H9 (cell line): ENCODE data around the gene PHEX. TPM values are rescaled to one million over a fixed set of nuclear protein-coding genes. Genes with fewer than 3 reads are reported as not detected.

ENCODE experiments used
- DNase-seq: peaks from one replicate; pipeline ENCODE4 v3.0.0-alpha.2; 2017
- H2AFZ ChIP-seq: one replicate; pipeline ENCODE4 v1.6.1; 2013; ENCODE audit warnings: mild to moderate bottlenecking, low read length, control low read depth, moderate library complexity
- H2AK5ac ChIP-seq: 2 replicates; pipeline ENCODE4 v1.6.1; 2013; ENCODE audit warnings: low read length, control low read depth, mixed read lengths; ENCODE audit not compliant: insufficient read length
- H2BK120ac ChIP-seq: one replicate; pipeline ENCODE4 v1.6.1; 2013; ENCODE audit warnings: low read depth, mild to moderate bottlenecking, low read length, control low read depth, inconsistent platforms; ENCODE audit not compliant: poor library complexity, severe bottlenecking
- H2BK12ac ChIP-seq: 2 replicates; pipeline ENCODE4 v1.6.1; 2013; ENCODE audit warnings: low read length, control low read depth, mixed read lengths, low read depth; ENCODE audit not compliant: insufficient read length
- H2BK15ac ChIP-seq: 2 replicates; pipeline ENCODE4 v1.6.1; 2013; ENCODE audit warnings: low read depth, low read length, control low read depth
- H2BK20ac ChIP-seq: one replicate; pipeline ENCODE4 v1.6.1; 2013; ENCODE audit warnings: low read depth, mild to moderate bottlenecking, low read length, control low read depth, inconsistent platforms; ENCODE audit not compliant: poor library complexity, severe bottlenecking
- H2BK5ac ChIP-seq: 2 replicates; pipeline ENCODE4 v1.6.1; 2013; ENCODE audit warnings: low read length, control low read depth, mixed read lengths; ENCODE audit not compliant: insufficient read length
- H3K14ac ChIP-seq: 2 replicates; pipeline ENCODE4 v1.6.1; 2013; ENCODE audit warnings: low read length, control low read depth; ENCODE audit not compliant: insufficient read depth
- H3K18ac ChIP-seq: 2 replicates; pipeline ENCODE4 v1.6.1; 2013; ENCODE audit warnings: low read depth, mild to moderate bottlenecking, mixed read lengths, low read length, control low read depth; ENCODE audit not compliant: insufficient read length
- H3K23ac ChIP-seq: 2 replicates; pipeline ENCODE4 v1.6.1; 2013; ENCODE audit warnings: low read length, control low read depth, mixed read lengths, low read depth; ENCODE audit not compliant: insufficient read length
- H3K23me2 ChIP-seq: 2 replicates; pipeline ENCODE4 v1.6.1; 2013; ENCODE audit warnings: low read depth, mild to moderate bottlenecking, mixed read lengths, low read length, control low read depth; ENCODE audit not compliant: insufficient read length, poor library complexity, severe bottlenecking
- H3K27ac ChIP-seq: 2 replicates; pipeline ENCODE4 v1.5.1; 2013; ENCODE audit warnings: low read length, control low read depth, mixed read lengths, low read depth; ENCODE audit not compliant: insufficient read length
- H3K27me3 ChIP-seq: 2 replicates; pipeline ENCODE4 v1.6.1; 2013; ENCODE audit warnings: low read length, control low read depth, inconsistent platforms; ENCODE audit not compliant: insufficient read depth
- H3K4ac ChIP-seq: 2 replicates; pipeline ENCODE4 v1.6.1; 2013; ENCODE audit warnings: low read depth, mild to moderate bottlenecking, control low read depth, inconsistent platforms, low read length, moderate library complexity
- H3K4me1 ChIP-seq: 2 replicates; pipeline ENCODE4 v1.6.1; 2013; ENCODE audit warnings: low read length, control low read depth, inconsistent platforms; ENCODE audit not compliant: insufficient read depth
- H3K4me2 ChIP-seq: 2 replicates; pipeline ENCODE4 v1.6.1; 2013; ENCODE audit warnings: low read length, control low read depth, mixed read lengths; ENCODE audit not compliant: insufficient read length, insufficient read depth
- H3K56ac ChIP-seq: 2 replicates; pipeline ENCODE4 v1.6.1; 2013; ENCODE audit warnings: low read depth, mild to moderate bottlenecking, mixed read lengths, low read length, control low read depth; ENCODE audit not compliant: insufficient read length
- H3K79me1 ChIP-seq: 2 replicates; pipeline ENCODE4 v1.6.1; 2013; ENCODE audit warnings: low read depth, mild to moderate bottlenecking, moderate library complexity, low read length, control low read depth, inconsistent platforms; ENCODE audit not compliant: insufficient read depth, poor library complexity, severe bottlenecking
- H3K79me2 ChIP-seq: 2 replicates; pipeline ENCODE4 v1.6.1; 2013; ENCODE audit warnings: low read length, control low read depth, inconsistent platforms; ENCODE audit not compliant: insufficient read depth
- H3K9ac ChIP-seq: 2 replicates; pipeline ENCODE4 v1.6.1; 2013; ENCODE audit warnings: low read length, control low read depth, mixed read lengths; ENCODE audit not compliant: insufficient read length; ENCODE audit errors: extremely low read depth
- H3K9me3 ChIP-seq: one replicate; pipeline ENCODE4 v1.6.1; 2013; ENCODE audit warnings: low read depth, low read length, inconsistent platforms; ENCODE audit not compliant: control insufficient read depth
- H3T11ph ChIP-seq: one replicate; pipeline ENCODE4 v1.6.1; 2013; ENCODE audit warnings: mild to moderate bottlenecking, low read length, control low read depth, inconsistent platforms
- H4K20me1 ChIP-seq: one replicate; pipeline ENCODE4 v1.6.1; 2013; ENCODE audit not compliant: control insufficient read depth, insufficient read length, insufficient read depth
- H4K5ac ChIP-seq: 2 replicates; pipeline ENCODE4 v1.6.1; 2013; ENCODE audit warnings: low read depth, mild to moderate bottlenecking, mixed read lengths, low read length, control low read depth; ENCODE audit not compliant: insufficient read length
- H4K8ac ChIP-seq: replicated peaks from 2 replicates; pipeline ENCODE4 v1.6.1; 2013; ENCODE audit warnings: low read length, control low read depth, mixed read lengths, low read depth; ENCODE audit not compliant: insufficient read length
- H4K91ac ChIP-seq: 2 replicates; pipeline ENCODE4 v1.6.1; 2013; ENCODE audit warnings: low read depth, mild to moderate bottlenecking, moderate library complexity, mixed read lengths, low read length, control low read depth; ENCODE audit not compliant: insufficient read length
- H3K27ac Mint-ChIP-seq, 3 experiments: 2 replicates in 2 of 3; 3 replicates in 1 of 3; pipeline ENCODE4 v1.8.0; 2020 to 2021; ENCODE audit warnings: mixed read lengths in 3 of 3, mild to moderate bottlenecking in 1 of 3, moderate library complexity in 1 of 3
- H3K27me3 Mint-ChIP-seq: 2 replicates; pipeline ENCODE4 v1.8.0; 2021; ENCODE audit warnings: low read depth, mild to moderate bottlenecking, moderate library complexity, mixed read lengths
- H3K36me3 Mint-ChIP-seq, 3 experiments: 2 replicates in 2 of 3; 3 replicates in 1 of 3; pipeline ENCODE4 v1.8.0; 2020 to 2021; ENCODE audit warnings: low read depth in 3 of 3, mixed read lengths in 3 of 3; ENCODE audit not compliant: insufficient read depth in 1 of 3
- H3K4me1 Mint-ChIP-seq, 2 experiments: 2 replicates each; pipeline ENCODE4 v1.8.0; 2020; ENCODE audit warnings: mixed read lengths in 2 of 2
- H3K4me3 Mint-ChIP-seq, 2 experiments: 2 replicates in 1 of 2; 3 replicates in 1 of 2; pipeline ENCODE4 v1.8.0; 2020 to 2021; ENCODE audit warnings: mild to moderate bottlenecking in 2 of 2, mixed read lengths in 2 of 2, moderate library complexity in 1 of 2
- H3K9me3 Mint-ChIP-seq, 2 experiments: 2 replicates in 1 of 2; 3 replicates in 1 of 2; pipeline ENCODE4 v1.8.0; 2020; ENCODE audit warnings: mild to moderate bottlenecking in 2 of 2, mixed read lengths in 2 of 2, moderate library complexity in 1 of 2
- WGBS: extraction: QIAGEN DNeasy Blood & Tissue Kit; methylation state at CpG from one replicate; pipeline ENCODE4 v1.1.7; 2013; ENCODE audit warnings: missing lambda C conversion rate, low lambda C conversion rate, mixed read lengths; ENCODE audit not compliant: insufficient read length; ENCODE audit errors: extremely low coverage; 5-methylcytosine and 5-hydroxymethylcytosine counted together
- long read RNA-seq: library from polyadenylated mRNA; unstranded; transcript quantifications from one replicate; pipeline ENCODE4 v2.0.0, GENCODE V29; 2020
- total RNA-seq: library from RNA; stranded (reverse); gene quantifications from 2 replicates; pipeline ENCODE4 v1.2.1, GENCODE V29; 2021
- TF ChIP-seq, protein P1 (sequence below): fragments of 200-600 bp; sonication (generic); conservative IDR thresholded peaks from 3 replicates; pipeline ENCODE4 v1.8.0; 2021; ENCODE audit warnings: antibody characterized with exemption, mild to moderate bottlenecking

PHEX gene
- 0.11 and 0.15 TPM in 2 replicates for total RNA-seq
- long read RNA-seq, result 0 reads

GRCh38 chrX:22032084-22032483 lies at the start of gene PHEX:
Gene PHEX (plus strand): TSS chrX:22032325. CDS start chrX:22033006, 681 bp downstream.
- Histone ChIP-seq H3K23ac (no peak within 1 kb of the TSS), H3K79me2 (no peaks in the 10 kb centered on the region), H2AK5ac (no peak within 1 kb of the TSS), H3K79me1 (no peaks in the 10 kb centered on the region), H3K4me1 (peaks cover 6% of the 10 kb centered on the region; the same call in 1 of the 2 replicates), H2AFZ (no peak within 1 kb of the TSS), H3K27me3 (no peaks in the 10 kb centered on the region), H3K14ac (no peak within 1 kb of the TSS), H3K18ac (no peak within 1 kb of the TSS), H3K4me2 (no peak within 1 kb of the TSS), H2BK20ac (no peak within 1 kb of the TSS), H3T11ph (no peak within 1 kb of the TSS), H3K9me3 (no peaks in the 10 kb centered on the region), H3K27ac (no peak within 1 kb of the TSS), H3K23me2 (no peaks in the 10 kb centered on the region), H4K5ac (no peak within 1 kb of the TSS), H4K8ac (no peak within 1 kb of the TSS), H2BK5ac (no peak within 1 kb of the TSS), H4K91ac (no peak within 1 kb of the TSS), H4K20me1 (no peaks in the 10 kb centered on the region), H2BK15ac (no peak within 1 kb of the TSS), H2BK120ac (no peak within 1 kb of the TSS), H2BK12ac (no peak within 1 kb of the TSS), H3K9ac (no peak within 1 kb of the TSS), H3K4ac (no peak within 1 kb of the TSS), H3K56ac (no peak within 1 kb of the TSS)
- no peak within 1 kb of the TSS for H3K4me3 Mint-ChIP-seq
- no peaks in the 10 kb centered on the region for H3K27me3 Mint-ChIP-seq
- peaks cover 0 to 4% (median 0%) of the 10 kb centered on the region in 3 experiments; a peak in 2 of 7 replicates for H3K36me3 Mint-ChIP-seq
- WGBS, result no CpG with 5 or more reads among the region's 1 CpG
- 0 out of 7 replicates have a peak within 1 kb of the TSS, but pooled peaks of 1 of the 3 experiments have one; percentile 21 for H3K27ac Mint-ChIP-seq
- DNase-seq, result no peak
- H3K9me3 Mint-ChIP-seq, result peaks cover 3 to 29% of the 10 kb centered on the region in 2 experiments; a peak in 4 of 5 replicates
- TF ChIP-seq, protein P1, sequence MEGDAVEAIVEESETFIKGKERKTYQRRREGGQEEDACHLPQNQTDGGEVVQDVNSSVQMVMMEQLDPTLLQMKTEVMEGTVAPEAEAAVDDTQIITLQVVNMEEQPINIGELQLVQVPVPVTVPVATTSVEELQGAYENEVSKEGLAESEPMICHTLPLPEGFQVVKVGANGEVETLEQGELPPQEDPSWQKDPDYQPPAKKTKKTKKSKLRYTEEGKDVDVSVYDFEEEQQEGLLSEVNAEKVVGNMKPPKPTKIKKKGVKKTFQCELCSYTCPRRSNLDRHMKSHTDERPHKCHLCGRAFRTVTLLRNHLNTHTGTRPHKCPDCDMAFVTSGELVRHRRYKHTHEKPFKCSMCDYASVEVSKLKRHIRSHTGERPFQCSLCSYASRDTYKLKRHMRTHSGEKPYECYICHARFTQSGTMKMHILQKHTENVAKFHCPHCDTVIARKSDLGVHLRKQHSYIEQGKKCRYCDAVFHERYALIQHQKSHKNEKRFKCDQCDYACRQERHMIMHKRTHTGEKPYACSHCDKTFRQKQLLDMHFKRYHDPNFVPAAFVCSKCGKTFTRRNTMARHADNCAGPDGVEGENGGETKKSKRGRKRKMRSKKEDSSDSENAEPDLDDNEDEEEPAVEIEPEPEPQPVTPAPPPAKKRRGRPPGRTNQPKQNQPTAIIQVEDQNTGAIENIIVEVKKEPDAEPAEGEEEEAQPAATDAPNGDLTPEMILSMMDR, result no peak
- H3K4me1 Mint-ChIP-seq, result peaks cover 23 to 24% of the 10 kb centered on the region in 2 experiments
